HG03139 (cell line): ENCODE results near the gene RGS10.
A peak's percentile ranks its signal among the peaks of the same experiment; 100 is the strongest.

ENCODE experiments used
- ATAC-seq: cut with Tn5 transposase; IDR thresholded peaks from one replicate; pipeline ENCODE4 v1.9.1; 2021; ENCODE audit not compliant: unreplicated experiment

The RGS10 gene

DNA sequence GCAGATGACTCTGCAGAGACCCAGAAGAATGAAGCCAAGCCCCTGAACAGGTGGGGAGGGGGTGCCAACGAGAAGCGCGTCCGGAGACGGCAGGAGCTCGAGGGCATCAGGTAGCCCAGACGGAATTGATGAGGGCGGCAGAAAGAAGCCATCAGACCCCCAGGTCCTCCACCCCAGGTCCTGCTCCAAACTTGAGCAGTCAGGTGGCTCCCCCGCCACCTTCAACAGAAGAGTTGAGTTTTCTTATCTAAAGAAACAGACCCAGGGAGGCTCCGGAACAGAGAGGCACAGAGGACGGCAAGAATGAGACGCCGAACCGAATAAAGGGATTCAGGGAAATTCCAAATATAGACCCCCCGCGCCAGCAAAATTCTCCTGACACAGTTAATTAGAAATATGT lies 22.2 kb downstream of the RGS10 start:
- ATAC-seq: no peak

DNA sequence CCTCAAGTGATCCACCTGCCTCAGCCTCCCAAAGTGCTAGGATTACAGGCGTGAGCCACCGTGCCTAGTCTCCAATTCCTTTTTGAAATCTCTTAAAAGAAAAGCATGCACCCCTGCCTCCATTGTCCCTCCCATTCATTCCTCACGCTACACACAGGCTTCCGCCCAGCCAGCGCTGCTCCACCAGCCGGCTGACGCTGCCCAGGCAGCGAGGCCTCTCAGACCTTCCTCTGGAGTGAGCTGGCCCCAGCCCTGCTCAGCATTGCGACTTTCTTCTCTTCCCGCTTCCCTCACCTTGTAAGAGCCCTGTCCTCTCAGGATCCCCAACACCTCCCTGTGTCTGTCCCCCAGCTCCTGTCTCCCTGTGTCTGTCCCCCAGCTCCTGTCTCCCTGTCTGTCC lies 23.6 kb downstream of the RGS10 start:
- ATAC-seq: no peak

DNA sequence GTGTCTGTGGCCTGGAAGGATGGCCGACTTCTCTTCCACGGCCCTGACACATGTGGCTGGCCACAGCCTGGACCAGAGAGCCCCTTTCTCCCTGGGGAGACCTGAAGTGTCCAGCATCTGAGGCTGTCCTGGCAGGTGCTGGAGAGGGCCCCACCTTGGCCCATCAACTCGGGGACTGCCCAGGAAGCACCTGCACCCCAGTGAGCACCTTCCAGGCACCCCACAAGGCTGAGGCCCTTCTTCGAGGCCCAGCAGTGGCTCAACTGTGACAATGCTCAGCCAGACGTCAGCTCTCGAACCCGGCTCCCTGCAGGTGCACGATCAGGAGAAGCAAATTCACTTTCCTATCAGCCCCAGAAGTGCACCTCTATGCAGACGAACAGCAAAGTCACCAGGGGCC lies 24.3 kb downstream of the RGS10 start:
- peak; percentile 15 for ATAC-seq

DNA sequence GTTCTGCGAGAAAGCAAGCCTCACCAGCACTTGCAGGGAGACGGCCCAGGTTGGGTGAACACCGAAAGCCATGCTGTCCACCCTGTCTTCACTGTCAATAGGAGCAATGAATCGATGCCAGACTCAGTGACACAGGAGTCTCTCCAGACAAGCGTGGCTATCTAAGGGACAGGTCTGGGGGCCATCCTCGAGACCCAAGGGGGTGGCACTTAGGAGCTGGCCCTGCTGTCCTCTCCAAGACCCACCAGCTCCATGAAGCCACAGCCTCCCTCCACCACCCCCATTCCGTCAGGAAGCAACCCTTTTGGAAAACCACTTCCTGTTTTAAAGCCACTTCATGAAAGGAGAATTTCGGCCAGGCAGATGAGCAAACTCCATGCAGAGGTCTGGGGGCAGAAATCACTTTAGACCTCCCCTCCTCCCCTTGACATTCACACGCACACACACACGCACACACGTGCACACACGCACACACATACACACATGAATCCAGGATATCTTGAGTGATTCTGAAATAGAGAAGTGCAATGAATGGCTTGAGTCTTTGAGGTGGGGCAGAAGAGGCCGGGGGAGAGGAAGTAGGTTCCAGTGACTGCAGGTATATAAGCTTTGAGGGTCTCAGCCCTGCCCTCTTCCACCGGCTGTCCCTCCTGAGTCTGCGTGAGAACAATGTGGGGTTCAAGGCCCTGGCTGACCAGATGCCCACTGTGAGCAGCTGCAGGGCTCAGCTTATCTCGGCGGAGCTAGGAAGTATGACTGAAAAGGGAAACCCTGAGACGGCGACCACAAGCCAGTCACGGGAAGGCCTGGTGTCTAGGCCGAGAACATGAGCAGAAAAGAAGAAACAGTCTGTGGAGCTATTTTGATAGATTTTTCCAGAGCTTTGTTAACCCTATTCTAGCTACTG lies 25.0 kb downstream of the RGS10 start:
- ATAC-seq: peak; percentile 53

DNA sequence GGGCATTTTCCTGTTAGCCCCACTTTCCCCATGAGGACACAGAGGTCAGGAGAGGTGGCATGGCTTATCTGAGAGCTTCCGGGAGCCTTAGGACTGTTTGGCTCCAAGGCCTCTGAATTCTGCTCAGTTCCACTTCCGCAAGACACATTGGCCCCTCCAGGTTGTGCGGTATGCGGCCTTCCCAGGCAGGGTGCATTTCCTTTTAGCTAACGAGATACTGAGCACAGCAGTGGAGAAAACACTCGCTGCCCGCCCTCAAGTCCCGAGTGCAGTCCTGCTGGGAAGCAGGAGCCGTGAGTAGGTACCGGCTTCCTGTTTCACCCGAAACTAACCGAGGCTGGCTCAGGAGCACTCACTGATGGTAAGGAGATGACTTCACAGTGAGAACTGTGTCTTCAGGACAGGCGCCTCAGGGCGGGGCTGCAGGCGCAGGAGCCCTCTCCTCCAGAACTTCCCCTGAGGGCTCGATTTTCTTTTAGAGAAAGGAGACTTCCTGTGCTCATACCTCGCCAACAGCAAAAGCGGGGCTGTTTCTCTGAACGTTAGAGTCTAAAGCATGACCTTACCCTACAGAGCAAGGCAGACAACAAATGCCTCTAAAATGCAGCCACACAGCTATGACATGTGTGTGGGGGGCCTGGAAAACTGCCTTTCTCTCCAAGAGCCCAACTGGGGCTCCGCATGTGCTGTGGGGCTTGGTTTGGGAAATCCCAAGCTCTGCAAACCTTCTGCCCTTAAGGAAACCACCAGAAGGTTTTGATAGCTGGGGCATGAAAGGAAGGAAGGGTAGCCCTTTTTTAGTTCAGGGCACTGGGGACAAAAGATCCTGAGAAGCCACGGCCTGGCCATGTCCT lies 25.9 kb downstream of the RGS10 start:
- ATAC-seq: peak; percentile 71

DNA sequence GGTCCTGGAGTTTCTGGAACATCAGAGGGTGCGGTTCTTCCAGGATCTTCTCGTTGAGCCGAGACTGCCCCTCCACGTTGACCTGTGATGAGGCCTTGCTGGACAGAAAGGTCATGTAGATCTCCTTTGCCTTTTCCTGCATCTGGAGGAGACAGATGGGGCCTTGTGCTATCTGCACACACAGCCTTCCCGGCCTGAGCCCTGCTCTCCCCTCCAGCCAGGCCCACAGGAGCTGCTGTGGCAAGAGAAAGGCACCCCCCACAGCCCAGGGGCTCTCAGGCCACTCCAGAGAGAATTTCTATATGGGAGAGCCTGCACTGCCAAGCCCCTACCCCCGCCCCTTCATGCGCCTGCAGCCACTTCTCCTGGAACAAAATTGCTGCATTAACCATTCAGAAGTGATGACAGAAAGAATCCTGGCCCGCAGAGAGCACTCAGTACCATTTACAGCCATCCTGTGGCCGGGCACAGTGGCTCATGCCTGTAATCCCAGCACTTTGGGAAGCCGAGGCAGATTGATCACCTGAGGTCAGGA lies 26.9 kb downstream of the RGS10 start:
- no peak for ATAC-seq

DNA sequence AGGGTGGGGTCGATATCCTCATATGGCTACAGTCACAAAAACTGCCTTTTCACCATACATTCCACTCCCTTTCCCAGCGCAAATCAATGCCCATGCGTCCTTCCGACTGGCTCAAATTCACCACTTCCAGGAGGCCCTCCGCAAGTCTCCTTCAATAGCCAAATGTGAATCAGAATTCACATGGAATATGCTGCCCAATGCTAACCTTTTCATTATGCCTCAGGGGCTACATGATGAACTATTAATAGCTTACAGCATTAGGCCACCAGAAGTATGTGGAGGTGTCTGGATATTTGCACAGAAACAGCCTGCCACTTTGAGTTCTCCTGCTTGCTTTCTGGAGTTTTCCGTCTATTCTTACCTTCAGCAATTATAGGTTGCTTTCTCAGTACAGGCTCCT lies 27.7 kb downstream of the RGS10 start:
- no peak for ATAC-seq

DNA sequence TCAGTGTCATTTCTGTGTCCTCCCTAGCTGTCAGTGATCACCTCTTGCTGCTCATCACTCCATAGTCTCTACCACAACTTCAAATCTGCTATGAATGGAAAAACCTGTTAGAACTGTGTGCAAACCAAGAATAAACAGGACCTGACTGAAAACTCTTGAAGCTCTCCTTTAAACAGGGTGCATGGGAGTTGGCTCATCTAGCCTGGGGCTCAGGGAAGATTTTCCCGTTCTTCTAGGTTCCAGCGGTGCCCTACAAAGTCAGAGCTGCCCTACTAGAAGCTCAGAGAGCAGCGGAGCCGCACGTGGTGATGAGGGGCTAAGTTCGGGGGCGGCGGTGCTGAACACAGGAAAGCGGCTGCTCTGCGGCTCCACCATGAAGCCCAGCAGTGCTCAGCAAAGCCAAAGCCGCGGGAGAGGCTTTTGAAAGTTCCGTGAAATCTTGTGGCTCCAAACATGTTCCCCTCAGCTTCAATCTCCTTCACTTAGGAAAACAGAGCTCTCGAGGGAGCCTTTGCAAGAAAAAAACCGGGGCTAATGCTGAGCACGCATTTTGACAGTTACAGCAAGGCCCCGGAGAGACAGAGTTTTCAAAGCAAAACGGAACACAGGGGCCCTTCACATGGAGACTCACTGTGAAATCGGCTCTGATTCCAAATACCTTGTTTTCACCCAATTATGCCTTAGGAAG lies 30.5 kb downstream of the RGS10 start:
- ATAC-seq: no peak

DNA sequence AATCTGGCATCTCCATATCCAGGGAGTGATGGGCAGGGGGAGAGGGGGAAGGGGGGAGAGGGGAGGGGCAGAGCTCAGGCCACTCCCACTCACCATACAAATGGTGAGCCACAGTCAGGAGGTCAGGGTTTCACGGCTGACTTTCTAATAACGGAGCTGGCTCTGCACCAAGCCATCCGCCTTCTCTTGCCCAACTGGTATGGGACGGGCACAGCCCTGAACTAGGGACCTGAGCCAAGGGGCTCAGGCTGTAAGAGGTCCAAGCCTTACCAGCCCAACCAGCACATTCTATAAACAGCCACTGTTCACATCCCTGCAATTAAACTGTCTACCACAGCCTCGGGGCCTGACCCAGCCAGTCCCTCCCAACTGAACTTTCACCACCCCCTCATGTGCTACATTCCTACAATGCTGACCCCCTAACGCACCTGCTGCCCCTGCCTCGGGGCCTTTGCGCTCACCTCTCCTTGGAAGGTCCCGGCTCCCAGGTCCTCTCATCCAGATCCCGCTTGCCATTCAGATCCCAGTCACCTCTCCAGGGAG lies 32.5 kb downstream of the RGS10 start:
- no peak for ATAC-seq

DNA sequence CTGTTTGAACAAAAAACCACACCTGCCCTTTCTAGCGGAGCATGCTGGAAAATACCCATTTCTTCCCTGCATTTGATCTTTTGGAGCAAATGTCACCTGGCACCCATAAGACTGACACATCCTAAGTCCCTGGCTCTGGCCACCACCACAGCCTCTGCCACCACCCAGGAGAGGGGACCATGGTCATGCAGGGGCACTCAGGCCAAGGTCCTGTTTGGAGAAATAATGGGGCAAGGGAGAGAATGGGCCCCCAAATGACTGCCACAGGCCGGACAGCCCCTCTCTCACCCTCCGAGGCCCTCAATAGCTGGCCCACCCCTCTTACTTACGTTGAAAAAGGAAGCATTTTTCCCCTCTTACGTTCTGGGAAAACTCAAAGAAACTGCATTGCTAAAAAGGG lies 35.4 kb downstream of the RGS10 start:
- no peak for ATAC-seq

DNA sequence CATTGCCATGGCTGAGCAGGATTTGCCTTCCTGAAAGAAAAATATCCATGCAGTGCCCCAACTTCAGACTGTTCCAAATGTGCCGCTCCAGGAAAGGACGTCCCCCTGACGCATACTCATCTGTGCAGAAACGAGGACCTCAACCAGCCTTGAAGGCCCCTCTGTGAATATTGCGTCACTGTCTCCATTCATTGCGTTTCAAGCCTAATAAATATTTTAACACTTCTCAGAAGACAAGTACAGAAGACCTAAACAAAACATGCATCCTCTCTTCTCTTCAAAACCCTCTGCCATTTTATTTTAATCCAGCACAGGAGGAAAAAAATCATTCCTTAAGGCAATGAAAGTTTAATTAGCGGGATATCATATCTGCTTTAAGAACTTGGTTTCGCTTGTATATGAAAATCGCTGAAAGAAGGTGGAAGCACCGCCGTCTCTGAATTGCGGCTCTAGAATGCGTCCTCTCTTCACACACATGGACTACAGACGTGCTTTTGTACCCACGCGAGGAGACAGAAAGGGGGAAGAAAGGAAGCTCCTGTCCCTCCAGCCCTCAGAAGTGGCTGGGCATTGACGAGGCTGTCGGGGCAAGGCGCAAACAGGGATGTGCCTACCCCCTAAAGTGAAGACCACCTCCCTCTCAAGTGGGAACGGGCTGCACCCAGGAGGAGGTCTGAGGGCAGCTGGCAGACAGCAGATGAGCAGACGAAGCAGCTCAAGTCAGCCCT lies 36.8 kb downstream of the RGS10 start:
- ATAC-seq: no peak

DNA sequence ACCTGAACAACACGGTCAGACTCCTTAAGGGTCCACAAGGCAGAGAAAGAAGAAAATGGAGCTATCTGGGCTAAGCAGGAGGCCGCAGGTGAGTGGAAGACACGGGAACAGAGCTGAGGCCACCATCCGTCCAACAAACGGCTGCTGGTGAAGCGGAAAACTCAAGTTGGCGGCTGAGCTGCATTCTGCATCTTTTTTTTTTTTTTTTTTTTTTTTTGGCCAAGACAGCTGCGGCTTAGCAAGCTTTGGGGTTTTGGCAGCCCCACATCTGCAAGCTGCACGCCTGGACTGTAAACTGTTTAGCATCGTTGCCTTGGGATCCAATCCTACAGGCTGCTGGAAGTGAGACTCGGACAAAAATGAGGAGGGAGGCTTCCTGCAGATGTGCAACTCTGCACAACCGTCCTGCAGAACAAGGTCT lies 37.4 kb downstream of the RGS10 start:
- ATAC-seq: no peak

DNA sequence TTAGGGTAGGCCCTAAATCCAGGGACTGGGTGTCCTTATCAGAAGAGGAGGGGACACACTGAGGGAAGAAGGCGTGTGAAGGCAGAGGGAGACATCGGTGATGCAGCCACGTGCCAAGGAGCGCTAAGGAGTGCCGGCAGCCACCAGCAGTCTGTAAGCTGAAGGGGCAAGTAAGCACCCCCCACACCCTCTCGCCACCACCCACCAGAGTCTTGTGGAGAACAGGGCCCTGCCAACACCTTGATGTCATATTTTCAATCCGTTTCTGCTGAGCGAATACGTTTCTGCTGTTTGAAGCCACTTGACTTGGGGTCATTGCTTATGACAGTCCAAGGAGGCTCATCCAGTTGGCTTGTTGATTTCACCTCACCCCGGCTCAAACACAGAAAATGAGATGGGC lies 37.9 kb downstream of the RGS10 start:
- ATAC-seq: no peak

DNA sequence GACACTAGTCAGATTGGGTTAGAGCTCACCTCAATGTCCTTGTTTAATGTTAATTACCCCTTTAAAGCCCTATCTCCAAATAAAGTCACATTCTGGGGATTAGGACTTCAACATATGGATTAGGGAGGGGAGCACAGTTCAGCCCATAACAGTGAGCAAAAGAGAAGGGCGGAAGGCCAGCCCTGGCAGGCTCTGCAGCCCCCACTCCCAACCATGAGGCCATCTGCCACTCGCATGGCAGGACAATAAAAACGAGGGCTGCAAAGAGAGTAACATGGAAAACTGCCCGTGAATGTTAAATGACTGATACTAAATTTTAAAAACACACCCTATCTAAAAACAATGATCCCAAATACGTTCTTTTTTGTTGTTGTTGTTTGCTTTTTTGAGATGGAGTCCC lies 38.7 kb downstream of the RGS10 start:
- ATAC-seq: no peak

DNA sequence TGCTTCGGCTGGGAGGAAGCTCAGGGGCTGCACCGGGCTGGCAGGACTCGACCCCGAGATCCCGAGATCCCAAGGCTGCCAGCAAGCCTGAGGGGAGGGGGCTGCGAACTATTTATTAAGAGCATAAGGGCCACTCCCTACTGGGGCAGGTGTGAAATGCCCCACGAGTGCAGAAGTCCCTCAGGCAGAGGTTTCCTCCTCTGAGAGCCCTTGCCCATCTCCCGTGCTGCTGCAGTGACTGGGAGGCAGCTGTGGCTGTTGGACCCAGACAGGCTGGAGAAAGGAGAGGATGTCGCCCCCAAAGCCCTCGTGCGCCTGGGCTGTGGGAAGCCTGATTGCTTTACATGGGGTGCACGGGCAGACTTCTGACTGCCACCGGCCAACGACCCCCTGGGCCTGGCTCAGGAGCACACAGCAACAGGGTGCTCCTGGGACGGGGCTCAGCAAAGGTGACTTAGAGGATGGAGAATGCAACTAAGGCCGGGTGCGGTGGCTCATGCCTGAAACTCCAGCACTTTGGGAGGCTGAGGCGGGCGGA lies 39.8 kb downstream of the RGS10 start:
- ATAC-seq: no peak

DNA sequence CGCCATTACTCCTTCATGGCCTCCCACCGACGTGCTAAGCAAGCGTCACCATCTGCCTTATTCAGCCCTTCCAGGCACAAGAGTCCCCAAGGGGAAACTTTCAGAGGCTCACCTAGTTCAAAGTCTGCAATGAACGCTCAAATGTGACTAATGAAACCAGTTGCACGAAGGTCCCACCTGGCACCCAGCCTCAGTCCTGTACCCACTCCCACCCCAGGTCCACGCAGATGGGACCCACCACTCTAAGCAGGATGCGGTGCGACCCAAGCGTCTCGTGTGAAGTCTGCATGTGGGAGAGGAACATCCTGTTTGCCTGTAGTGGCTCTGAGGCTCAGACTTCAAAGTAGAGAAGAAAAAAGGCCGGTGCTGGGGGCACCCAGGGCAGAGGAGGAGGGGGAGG lies 40.3 kb downstream of the RGS10 start:
- ATAC-seq: peak; percentile 59

DNA sequence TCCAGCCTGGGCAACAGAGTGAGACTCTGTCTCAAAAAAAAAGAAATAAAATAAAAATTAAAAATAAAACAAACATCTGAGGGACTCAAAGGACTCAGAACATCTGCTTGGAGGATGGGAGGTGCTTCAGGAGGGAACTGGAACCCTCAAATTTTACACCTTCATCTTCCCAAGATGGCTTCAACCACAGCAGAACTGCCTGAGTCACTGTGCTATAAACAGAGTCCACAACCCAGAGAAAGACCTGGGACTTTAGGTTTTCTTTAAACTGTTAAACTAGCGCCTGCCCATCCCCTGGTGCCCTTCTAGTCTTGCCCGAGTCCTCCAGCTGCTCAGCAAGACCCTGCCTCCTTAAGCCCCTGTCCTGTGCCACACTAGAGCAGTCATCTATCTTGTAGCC lies 40.8 kb downstream of the RGS10 start:
- peak; percentile 7 for ATAC-seq

DNA sequence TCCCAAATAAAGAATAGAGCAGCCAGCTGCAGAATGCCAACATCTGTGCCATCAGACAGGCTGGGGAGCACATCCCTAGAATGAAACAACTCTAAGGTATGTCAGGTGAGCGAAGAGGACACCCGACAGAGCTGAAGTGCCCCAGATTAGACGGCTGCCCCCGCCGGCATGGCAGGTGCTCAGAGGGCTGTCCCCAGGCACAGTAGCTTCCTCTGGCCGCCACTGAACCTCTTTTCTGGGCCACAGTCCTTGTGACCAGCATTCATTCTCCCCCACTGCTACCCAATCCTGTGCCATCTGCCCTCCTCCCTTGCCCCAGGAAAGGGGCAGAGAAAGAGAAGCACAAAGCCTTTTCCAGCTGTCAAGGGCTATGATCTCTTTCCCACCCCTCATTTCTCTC lies 41.7 kb downstream of the RGS10 start:
- ATAC-seq: no peak

DNA sequence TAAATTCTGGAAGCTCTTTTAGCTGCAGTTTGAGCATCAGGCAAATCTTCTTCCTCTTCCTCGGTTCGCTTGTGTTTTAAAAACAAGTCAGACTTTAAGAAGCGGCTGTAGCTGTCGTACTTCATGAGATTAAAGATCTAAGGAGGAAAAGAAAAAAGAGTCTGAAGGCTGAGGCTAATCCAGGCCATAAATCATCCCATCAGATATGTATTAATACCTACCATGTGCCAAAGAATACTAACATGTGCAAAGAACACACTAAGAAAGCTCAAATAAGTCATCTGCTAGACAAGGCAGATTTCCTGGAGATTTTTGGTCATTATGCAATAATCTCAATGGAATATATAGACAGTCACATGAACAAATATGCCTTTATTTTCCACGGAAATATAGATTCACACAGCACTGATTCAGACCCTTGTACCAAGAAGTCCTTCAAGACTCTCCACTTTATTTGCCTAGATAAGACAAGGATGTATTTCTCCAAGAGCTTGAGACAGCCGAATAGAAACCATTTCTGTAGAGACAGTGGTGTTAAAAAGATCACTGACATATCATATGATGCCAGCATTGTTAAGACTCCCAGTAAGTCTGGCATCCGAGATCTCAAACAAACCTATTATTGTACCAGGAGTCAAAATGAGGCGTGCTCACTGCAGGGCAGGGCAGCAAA lies 42.3 kb downstream of the RGS10 start:
- no peak for ATAC-seq

DNA sequence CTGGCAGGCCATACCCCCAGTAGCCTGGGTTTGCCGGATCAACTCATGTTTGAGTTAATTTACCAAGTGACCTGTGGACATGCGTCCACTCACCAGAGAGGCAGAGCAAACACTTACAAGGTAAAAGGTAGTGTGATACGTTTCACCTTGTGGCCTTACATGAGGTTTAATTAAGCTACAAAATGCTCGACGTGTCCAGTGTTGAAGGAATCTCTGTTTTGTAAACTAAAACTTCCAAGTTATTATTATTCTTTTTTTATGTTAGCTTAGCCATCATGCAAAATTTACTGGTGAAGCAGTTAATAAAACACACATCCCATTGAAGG lies 42.9 kb downstream of the RGS10 start:
- no peak for ATAC-seq
